Sciatic nerve (tissue), 2 donors: ENCODE data around the gene DAB2IP. TPM values are rescaled to one million over a fixed set of nuclear protein-coding genes. Genes with fewer than 3 reads are reported as not detected.

Experiments
- ATAC-seq: fragments of 200-7000 bp; cut with Tn5 transposase; one replicate; pipeline ENCODE4 v1.9.1; 2020; ENCODE audit warnings: mild to moderate bottlenecking, moderate library complexity
- DNase-seq: peaks from one replicate; pipeline ENCODE4 v3.0.0-alpha.2; 2020; ENCODE audit warnings: low spot score
- intact Hi-C: fragments of 100-400 bp; cut with DNase I; formaldehyde crosslinking; loops from one replicate; pipeline ENCODE4 v1.14.2; 2022
- total RNA-seq: library from RNA; stranded (reverse); fragmentation: NEBNext Ultra II Directional; extraction: Animal tissue kit (Norgen Biotek cat#: 25700); gene quantifications from one replicate; pipeline ENCODE4 v1.2.1, GENCODE V29; 2021
- donor health status: DM: no; HTN: no; CAD: no.
- donor health status: DM: no; HTN: no; CAD: no.

Gene DAB2IP
- total RNA-seq, 1 donor from 2014 or later, result 70.7 TPM

- ATAC-seq (no peak), DNase-seq (no peak)
- intact Hi-C loops, result no loop called here
Observed at GRCh38 chr9:121690316-121690715, 38.9 kb downstream of the DAB2IP start.

- intact Hi-C loops, result no loop called here
- ATAC-seq (no peak), DNase-seq (no peak)
Observed at GRCh38 chr9:121690766-121691165, 39.3 kb downstream of the DAB2IP start.

GRCh38 chr9:121691890-121692289 is 40.5 kb downstream of the DAB2IP start:
- DNase-seq (no peak), ATAC-seq (peak; percentile 36)
- intact Hi-C loops, result no loop called here

GRCh38 chr9:121692606-121693387 is 41.4 kb downstream of the DAB2IP start:
- ATAC-seq (no peak), DNase-seq (no peak)
- intact Hi-C loops, result no loop called here

- no peak for DNase-seq
- intact Hi-C loops, result no loop called here
- no peak for ATAC-seq
Observed at GRCh38 chr9:121693388-121693670, 41.9 kb downstream of the DAB2IP start.

GRCh38 chr9:121694001-121694400 is 42.6 kb downstream of the DAB2IP start:
- DNase-seq, result no peak
- ATAC-seq, result no peak
- intact Hi-C loops, result no loop called here

GRCh38 chr9:121694600-121694999 is 43.2 kb downstream of the DAB2IP start:
- no peak for DNase-seq
- ATAC-seq, result no peak
- intact Hi-C loops, result no loop called here

- DNase-seq, result no peak
- ATAC-seq, result no peak
- intact Hi-C loops, result no loop called here
Observed at GRCh38 chr9:121696930-121697329, 45.5 kb downstream of the DAB2IP start.

GRCh38 chr9:121698627-121699570 is 47.5 kb downstream of the DAB2IP start:
- ATAC-seq, result peak; percentile 27
- DNase-seq, result peak; percentile 77
- intact Hi-C loops, result no loop called here

GRCh38 chr9:121699571-121700164 is 48.2 kb downstream of the DAB2IP start:
- DNase-seq, result peak; percentile 65
- intact Hi-C loops, result no loop called here
- ATAC-seq, result peak; percentile 41

- intact Hi-C loops, result no loop called here
- ATAC-seq (peak; percentile 77), DNase-seq (peak; percentile 79)
Observed at GRCh38 chr9:121700165-121700831, 48.9 kb downstream of the DAB2IP start.

GRCh38 chr9:121700832-121701419 is 49.5 kb downstream of the DAB2IP start:
- ATAC-seq, result peak; percentile 9
- intact Hi-C loops, result no loop called here
- DNase-seq, result no peak

GRCh38 chr9:121701736-121702261 is 50.4 kb downstream of the DAB2IP start:
- no peak for ATAC-seq
- intact Hi-C loops, result no loop called here
- DNase-seq, result no peak

GRCh38 chr9:121703014-121703734 is 51.7 kb downstream of the DAB2IP start:
- intact Hi-C loops, result no loop called here
- DNase-seq (no peak), ATAC-seq (no peak)

- intact Hi-C loops, result no loop called here
- ATAC-seq (no peak), DNase-seq (no peak)
Observed at GRCh38 chr9:121704281-121704680, 52.8 kb downstream of the DAB2IP start.

- no peak for DNase-seq
- ATAC-seq, result no peak
- intact Hi-C loops, result no loop called here
Observed at GRCh38 chr9:121706149-121706750, 54.8 kb downstream of the DAB2IP start.

- intact Hi-C loops, result no loop called here
- DNase-seq (no peak), ATAC-seq (no peak)
Observed at GRCh38 chr9:121707477-121708424, 56.3 kb downstream of the DAB2IP start.
